HuH-7 (cell line): ENCODE measurements around the gene ENTREP3.

Source experiments
- DNase-seq: peaks from one replicate; pipeline ENCODE4 v3.0.0; 2011; ENCODE audit warnings: low spot score

ENTREP3 gene

GRCh38 chr1:155278689-155279160 lies 23.4 kb upstream of the ENTREP3 start:
- DNase-seq = no peak

- DNase-seq = peak; percentile 92
Measured at GRCh38 chr1:155277902-155278688, 22.8 kb upstream of the ENTREP3 start.

DNA sequence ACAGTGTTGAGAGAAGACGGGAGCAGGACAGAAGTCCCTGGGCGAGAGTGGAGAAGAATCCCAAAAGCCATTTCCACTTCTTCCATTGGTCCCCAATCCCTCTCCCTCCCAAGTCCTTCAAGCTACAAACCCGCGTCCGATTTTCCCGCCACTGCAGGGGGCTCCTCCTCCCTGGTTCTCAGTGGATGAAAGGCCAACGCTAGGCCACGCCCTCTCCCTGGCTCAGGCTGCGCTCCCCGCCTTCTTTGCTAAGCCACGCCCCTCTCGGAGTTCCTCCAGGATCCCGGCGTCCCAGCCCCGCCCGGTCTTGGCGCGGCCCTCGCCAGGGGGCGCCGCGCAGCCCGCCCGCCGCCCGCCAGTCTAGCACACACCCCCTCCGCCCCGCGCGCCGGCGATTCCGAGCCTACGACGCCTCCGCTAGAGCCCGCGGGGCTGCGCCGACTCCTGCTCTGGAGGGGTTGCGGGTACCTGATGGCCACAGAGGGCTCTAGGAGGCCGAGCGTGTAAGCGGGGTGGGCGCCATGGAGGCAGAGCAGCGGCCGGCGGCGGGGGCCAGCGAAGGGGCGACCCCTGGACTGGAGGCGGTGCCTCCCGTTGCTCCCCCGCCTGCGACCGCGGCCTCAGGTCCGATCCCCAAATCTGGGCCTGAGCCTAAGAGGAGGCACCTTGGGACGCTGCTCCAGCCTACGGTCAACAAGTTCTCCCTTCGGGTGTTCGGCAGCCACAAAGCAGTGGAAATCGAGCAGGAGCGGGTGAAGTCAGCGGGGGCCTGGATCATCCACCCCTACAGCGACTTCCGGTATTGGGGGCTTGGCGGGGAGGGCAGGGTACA lies 22.0 kb upstream of the ENTREP3 start, which contains the start of gene HCN3:
TSS of gene HCN3 (plus strand) at position 394 of the 832 bp plus-strand sequence. CDS start at position 522, 128 bp downstream.
- DNase-seq = peak; percentile 99

DNA sequence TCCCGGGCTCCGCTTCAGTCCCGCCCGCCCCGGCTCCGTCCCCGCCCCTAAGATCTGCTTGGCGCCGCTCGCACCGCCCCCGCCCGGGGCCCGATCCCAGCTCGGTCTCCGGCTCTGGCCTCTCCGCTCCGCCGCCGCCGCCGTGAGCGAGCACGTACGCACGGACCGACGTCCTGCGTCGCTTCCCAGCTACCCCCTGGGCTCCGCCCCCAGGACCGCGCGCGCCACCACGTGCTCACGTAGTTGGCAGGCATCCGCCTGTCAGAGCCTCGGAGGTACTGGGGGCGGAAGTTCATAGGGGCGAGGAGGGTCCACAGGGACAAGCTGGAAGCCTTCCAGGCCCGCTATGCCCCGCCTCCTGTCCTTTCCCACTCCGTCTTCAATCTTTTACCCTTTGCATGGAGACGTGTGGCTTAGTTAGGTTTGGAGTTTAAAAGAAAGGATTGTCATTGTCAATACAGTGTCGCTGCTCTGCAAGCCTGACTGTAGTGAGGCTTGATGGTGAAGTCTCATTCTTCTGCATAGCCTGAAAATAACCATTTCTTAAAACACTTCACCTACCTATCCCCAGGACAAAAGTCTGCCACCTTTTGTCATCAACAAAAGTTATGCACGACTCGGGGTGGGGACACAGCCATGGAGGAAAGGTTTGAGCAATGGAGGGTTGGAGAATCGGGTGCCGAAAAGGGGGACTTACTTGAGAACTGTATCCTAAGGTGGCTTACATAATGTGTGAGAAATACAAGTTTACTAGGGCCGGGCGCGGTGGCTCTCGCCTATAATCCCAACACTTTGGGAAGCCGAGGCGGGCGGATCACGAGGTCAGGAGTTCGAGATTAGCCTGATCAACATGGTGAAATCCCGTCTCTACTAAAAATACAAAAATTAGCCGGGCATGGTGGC lies 18.3 kb upstream of the ENTREP3 start, which contains the start of gene CLK2:
TSS of gene CLK2 (minus strand) at position 162 of the 903 bp plus-strand sequence. CDS start 2,527 bp downstream, outside the sequence.
- peak; percentile 100 for DNase-seq

- DNase-seq = peak; percentile 64
Measured at GRCh38 chr1:155272466-155273342, 17.4 kb upstream of the ENTREP3 start.

DNA sequence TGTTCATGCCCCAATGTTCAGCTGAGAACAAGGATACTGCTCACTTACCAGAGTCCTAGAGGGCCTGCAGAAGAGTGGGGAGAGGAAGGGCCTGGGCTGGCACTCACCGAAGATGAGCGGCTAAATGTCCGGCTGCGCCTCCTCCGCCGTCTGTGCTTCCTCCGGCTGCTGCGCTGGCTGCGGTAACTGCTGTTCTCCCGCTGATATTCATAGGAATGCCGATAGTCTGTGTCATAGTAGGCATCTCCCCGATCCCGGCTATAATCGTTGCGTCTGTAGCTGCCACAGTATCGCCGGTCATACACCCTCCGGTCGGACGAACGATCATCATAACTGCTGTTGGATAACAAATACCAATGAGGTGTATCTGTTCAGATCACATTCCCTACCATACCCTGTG lies 14.1 kb upstream of the ENTREP3 start:
- DNase-seq = no peak

GRCh38 chr1:155268630-155269029 lies 13.3 kb upstream of the ENTREP3 start:
- no peak for DNase-seq

DNA sequence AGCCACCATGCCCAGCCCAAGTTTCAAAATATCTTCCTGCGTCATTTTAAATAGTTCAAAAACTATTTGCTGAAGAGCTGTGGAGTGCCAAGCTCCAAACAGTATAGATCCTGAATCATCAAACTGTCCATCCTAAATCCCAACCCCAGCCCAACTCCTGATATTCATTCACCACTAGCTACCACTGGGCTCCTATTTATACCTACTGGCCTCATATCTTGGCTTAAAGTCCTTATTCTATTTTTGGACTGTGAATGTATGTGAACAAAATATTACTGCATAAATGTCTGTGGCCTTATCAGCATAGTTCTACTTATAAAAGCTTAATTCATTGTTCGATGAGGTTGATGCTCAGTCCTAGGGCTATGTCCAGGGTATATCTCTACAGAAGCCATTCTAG lies 12.1 kb upstream of the ENTREP3 start:
- DNase-seq = no peak

GRCh38 chr1:155266553-155266952 lies 11.3 kb upstream of the ENTREP3 start:
- no peak for DNase-seq

DNA sequence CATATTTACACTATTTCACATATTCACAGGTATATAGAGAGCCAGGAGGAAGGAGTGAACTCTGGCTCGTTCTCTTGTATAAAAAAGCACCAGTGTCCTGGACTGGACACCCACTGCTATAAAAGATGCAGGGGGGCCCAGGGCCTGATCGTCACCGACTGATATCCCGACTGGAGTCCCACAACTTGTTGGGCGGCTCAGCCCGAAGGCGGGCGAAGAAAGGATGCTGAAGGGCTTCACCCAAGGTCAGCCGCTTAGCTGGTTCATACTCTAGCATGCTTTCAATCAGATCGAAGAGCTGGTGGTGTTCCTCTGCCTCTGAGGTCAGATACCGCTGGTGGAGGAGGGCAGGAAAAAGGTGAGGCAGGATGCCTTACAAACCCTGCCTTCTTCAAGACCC lies 7.8 kb upstream of the ENTREP3 start:
- no peak for DNase-seq

DNA sequence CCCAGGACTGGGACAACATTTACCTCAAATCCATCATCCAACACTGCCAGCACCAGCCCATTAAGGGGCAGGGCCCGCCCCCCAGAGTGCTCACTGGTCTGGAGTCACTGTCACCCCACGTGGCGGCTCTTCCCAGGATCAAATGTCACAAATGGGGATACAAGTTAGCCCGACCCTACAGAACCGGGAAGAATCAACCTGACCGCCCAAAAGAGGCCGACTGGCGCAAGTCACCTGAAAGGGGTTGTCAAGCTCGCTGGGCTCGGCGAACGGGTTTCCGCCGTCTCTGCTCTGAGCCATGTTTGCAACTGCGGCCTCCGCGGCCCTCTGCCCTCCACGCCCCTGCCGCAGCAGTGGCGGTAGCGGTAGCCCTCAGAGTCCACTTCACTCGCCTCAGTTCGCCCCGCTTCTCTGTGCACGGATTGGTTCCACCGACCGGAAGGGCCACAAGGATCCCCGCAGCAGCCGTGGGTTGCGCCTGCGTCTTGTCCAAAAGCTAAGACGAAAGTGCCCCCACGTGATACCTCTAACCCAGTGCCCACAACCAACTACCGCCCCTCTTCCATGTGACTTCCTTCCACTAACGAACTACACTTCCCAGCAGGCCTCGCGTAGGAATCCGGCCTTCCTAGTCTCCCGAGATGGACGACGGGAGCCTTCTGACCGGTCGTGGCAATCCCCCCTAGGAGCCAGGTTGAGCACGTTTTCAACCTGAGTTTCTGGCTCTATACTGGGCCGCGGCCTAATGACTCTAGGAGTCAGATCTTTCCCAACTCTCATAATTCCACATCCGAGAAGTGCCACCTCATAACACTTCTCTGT lies 6.8 kb upstream of the ENTREP3 start, which contains the start of gene SCAMP3:
TSS of gene SCAMP3 (minus strand) at position 509 of the 822 bp plus-strand sequence. CDS start at position 300, 209 bp downstream.
- peak; percentile 99 for DNase-seq

DNA sequence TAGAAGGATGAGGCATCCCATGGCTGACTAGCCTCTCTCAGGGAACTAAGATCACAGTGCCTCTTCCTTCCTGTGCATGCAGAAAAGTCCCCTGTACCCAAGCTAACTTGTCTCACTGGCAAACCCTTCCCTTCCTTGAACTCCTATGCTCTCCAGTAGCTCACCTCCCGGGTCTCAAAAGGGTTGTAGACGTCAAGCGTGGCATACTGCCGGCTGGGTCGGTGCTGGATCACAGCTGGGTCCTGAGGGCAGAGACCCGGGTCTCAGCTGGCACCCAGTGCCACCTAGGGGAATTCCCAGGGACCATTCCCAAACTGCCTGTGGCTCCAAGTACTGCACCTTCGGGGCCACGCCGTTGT lies 6.2 kb upstream of the ENTREP3 start:
- DNase-seq = no peak

DNA sequence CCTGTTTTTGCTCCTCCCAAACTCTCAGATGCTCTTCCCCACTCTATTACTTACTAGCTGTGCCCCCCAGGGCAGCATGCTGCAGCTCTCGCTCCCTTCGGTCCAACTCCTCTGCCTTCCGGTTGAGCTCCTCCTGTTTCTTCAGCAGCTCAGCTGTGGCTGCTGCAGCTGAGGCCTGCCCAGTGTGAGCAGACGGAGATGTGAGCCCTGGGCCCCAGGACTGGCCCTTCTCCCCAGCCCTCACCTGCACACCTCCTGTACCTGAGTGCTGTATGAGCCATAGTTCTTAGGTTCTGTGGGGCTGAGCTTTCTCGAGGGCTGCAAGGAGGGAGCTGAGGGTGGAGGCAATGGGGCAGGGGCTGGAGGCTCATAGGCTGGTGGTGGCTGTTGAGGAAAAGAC lies 5.0 kb upstream of the ENTREP3 start:
- no peak for DNase-seq

- no peak for DNase-seq
Measured at GRCh38 chr1:155256058-155256852, 972 bp upstream of the ENTREP3 start.

GRCh38 chr1:155254714-155255242 lies 505 bp downstream of the ENTREP3 start:
- no peak for DNase-seq

DNA sequence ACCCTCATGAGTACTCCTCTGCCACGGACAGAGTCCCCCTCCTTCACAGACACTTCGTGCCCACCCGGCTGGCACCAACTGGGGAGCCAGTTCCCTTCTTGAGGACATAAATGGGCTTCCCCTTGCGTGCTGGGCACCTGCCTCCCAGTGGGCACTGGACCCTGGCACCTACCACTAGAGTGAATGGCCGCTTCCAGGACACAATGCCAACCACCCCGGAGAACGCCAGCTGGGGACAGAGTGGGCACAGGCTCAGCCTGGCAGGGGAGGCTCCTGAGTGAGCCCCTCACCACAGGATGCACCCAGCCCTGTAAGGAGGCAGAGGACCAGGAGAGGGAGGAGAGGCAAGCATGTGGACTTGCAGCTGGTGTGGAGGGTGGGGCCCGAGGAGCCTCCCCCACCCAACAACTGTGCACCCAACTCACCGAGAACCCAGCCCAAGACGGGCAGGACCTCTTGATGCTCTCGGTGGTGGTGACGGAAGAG lies 1.0 kb downstream of the ENTREP3 start:
- DNase-seq = no peak

DNA sequence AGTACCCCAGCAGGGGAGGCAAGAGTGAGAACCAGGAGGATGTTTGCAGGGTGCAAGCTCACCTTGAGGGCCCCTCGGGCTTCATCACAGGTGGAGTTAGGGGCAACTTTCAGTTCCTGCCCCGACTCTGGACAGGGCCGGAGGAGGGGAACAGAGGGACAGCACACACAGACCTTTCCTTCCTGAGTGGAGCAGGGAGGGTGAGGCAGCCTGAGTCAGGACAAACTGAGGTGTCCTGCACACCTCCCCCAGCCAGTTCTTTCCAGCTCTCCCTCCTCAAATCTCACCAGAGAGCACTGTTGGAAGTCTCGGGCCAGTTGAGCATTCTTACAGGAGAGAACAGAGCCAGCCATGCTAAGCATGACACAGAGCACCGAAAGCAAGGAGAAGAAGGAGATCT lies 1.5 kb downstream of the ENTREP3 start:
- DNase-seq = no peak

GRCh38 chr1:155253208-155253607 lies 2.1 kb downstream of the ENTREP3 start:
- peak; percentile 68 for DNase-seq

DNA sequence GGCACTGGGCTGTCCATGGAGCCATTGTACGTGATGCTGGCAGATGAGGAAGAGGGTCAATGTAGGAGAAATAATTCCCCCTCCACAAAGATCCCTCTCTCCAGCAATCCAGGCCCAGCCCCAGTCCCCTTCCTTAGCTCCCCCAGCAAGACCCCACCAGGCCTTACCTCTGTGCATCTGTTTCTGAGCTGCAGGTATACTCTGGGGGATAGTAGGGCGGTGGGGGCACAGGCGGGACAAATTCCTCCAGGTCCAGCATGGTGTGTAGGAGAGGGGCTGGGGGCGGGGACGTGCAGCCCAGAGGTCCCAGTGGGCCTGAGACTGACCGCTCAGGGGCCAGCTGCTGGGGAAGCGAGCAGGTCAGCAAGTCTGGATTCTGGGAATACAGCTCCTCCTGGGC lies 3.7 kb downstream of the ENTREP3 start:
- DNase-seq = no peak
